ENCODE measurements around the gene STARD8. TPM values are rescaled to one million over a fixed set of nuclear protein-coding genes. Genes with fewer than 3 reads are reported as not detected.

Gene STARD8
- total and polyA plus RNA-seq, 10 donors = 1.9 to 35.2 (median 20.4) TPM

GRCh38 chrX:68648960-68649359 lies 1.5 kb downstream of the STARD8 start:
- no peak overlapping the region for H3K4me3 ChIP-seq
- no peak overlapping the region for H3K27ac ChIP-seq
- peaks cover 0 to 29% (median 5%) of the 10 kb centered on the region in 7 donors for H3K27me3 ChIP-seq (replicated peaks in 1 of 7)
- no peak for DNase-seq
- intact Hi-C loops (cut with DNase I; ENCODE audit: low total_unique reads) = no loop called here
- no peaks in the 10 kb centered on the region for H3K36me3 ChIP-seq
- WGBS, 5 donors = 38 to 73% (median 66%) methylated on average over 5 of the region's 5 CpGs
- H3K4me1 ChIP-seq = no peaks in the 10 kb centered on the region
- no peak for TF ChIP-seq POLR2A (IDR thresholded peaks at IDR 0.05)
- no peaks in the 10 kb centered on the region for H3K9me3 ChIP-seq

DNA sequence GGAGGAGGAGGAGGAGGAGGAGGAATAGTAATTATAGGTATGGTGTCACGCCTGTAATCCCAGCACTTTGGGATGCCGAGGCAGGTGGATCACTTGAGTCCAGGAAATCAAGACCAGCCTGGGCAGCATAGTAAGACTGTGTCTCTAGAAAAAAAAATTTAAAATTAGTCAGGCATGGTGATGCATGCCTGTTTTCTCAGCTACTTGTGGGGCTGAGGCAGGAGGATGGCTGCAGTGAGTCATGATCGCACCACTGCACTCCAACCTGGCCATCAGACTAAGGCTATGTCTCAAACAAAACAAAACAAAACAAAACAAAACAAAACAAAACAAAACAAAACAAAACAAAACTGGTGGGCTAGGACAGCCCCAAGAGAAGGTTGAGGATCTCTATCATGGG lies 3.0 kb downstream of the STARD8 start:
- 93 to 98% (median 94%) methylated on average over 3 of the region's 3 CpGs for WGBS, 5 donors
- Histone ChIP-seq H3K27ac (no peak overlapping the region), H3K9me3 (no peaks in the 10 kb centered on the region), H3K27me3 (replicated peaks in 1 of 7) (peaks cover 0 to 29% (median 5%) of the 10 kb centered on the region in 7 donors), H3K36me3 (no peaks in the 10 kb centered on the region), H3K4me3 (no peak overlapping the region), H3K4me1 (no peaks in the 10 kb centered on the region)
- DNase-seq = no peak
- TF ChIP-seq CTCF (IDR thresholded peaks at IDR 0.05 in 8 of 11, conservative IDR thresholded peaks at IDR 0.05 in 3 of 11) (no peak), POLR2AphosphoS5 (IDR thresholded peaks at IDR 0.05) (no peak), POLR2A (IDR thresholded peaks at IDR 0.05) (no peak)
- intact Hi-C loops (cut with DNase I; ENCODE audit: low total_unique reads) = no loop called here

DNA sequence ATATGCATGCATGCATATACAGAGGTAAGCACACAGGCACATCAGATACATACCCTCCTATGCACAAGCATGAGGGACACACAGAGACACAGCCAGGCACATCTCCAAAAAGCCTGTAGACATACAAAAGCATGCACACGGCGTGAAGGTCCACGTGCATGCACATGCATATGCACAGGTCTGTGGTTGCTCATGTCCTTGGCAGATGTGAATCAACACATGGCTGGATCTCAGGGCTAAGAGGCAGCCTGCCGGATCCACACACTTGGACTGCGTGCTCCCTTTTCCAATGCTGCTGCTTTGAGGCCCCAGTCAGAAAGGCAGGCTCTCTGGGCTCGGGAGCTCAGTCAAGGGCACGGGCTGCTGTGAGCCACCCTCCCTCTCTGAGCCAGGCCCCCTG lies 3.6 kb downstream of the STARD8 start:
- Histone ChIP-seq H3K27ac (no peak overlapping the region), H3K4me1 (no peaks in the 10 kb centered on the region), H3K9me3 (no peaks in the 10 kb centered on the region), H3K36me3 (no peaks in the 10 kb centered on the region), H3K27me3 (replicated peaks in 1 of 7) (peaks cover 0 to 26% (median 5%) of the 10 kb centered on the region in 7 donors), H3K4me3 (no peak overlapping the region)
- TF ChIP-seq POLR2A (IDR thresholded peaks at IDR 0.05) (no peak), POLR2AphosphoS5 (IDR thresholded peaks at IDR 0.05) (no peak), CTCF (IDR thresholded peaks at IDR 0.05 in 8 of 11, conservative IDR thresholded peaks at IDR 0.05 in 3 of 11) (no peak)
- intact Hi-C loops (cut with DNase I; ENCODE audit: low total_unique reads) = no loop called here
- no peak for DNase-seq
- WGBS, 5 donors = 81 to 100% (median 90%) methylated on average over 3 to 7 of the region's 7 CpGs

DNA sequence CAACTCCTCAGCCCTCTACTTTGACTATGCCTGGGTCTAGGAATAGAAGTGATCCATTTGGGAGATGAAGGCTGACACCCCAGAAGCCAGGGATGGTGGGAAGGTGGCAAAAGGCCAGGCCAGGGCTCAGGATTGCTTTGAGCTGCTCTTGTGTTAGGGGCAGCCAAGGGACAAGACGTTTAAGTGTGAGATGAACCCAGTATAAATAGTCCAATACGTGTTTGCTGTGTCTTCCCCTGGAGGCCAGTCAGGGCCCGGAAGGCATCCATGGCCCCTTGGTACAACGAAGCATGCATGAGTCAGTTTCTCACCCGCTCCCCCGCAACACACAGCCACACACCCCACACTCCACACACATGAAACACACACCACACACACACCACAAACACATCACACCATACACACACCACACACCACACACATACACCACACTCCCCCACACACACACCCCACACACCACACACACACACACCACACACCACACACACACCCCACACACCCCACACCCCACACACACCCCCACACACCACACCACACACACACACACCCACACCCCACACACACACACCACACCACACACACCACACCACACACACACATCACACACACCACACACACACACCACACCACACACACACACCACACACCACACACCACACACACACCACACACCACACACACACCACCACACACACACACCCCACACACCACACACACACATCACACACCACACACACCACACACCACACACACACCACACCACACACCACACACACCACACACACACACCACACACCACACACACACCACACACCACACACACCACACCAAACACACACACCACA lies 5.1 kb downstream of the STARD8 start:
- TF ChIP-seq CTCF (IDR thresholded peaks at IDR 0.05 in 8 of 11, conservative IDR thresholded peaks at IDR 0.05 in 3 of 11) (no peak), POLR2AphosphoS5 (IDR thresholded peaks at IDR 0.05) (no peak), POLR2A (IDR thresholded peaks at IDR 0.05) (no peak)
- Histone ChIP-seq H3K27ac (no peak overlapping the region), H3K4me1 (no peaks in the 10 kb centered on the region), H3K27me3 (replicated peaks in 1 of 7) (peaks cover 0 to 12% (median under 1%) of the 10 kb centered on the region in 7 donors), H3K4me3 (no peak overlapping the region), H3K36me3 (no peaks in the 10 kb centered on the region), H3K9me3 (no peaks in the 10 kb centered on the region)
- intact Hi-C loops (cut with DNase I; ENCODE audit: low total_unique reads) = no loop called here
- no peak for DNase-seq
- WGBS, 5 donors = 64 to 83% (median 76%) methylated on average over 3 to 6 of the region's 6 CpGs
